GM19035 (cell line): ENCODE results near the gene TRIP10.

ENCODE experiments used
- ATAC-seq: cut with Tn5 transposase; IDR thresholded peaks from one replicate; pipeline ENCODE4 v1.9.1; 2021; ENCODE audit not compliant: unreplicated experiment

The TRIP10 gene

DNA sequence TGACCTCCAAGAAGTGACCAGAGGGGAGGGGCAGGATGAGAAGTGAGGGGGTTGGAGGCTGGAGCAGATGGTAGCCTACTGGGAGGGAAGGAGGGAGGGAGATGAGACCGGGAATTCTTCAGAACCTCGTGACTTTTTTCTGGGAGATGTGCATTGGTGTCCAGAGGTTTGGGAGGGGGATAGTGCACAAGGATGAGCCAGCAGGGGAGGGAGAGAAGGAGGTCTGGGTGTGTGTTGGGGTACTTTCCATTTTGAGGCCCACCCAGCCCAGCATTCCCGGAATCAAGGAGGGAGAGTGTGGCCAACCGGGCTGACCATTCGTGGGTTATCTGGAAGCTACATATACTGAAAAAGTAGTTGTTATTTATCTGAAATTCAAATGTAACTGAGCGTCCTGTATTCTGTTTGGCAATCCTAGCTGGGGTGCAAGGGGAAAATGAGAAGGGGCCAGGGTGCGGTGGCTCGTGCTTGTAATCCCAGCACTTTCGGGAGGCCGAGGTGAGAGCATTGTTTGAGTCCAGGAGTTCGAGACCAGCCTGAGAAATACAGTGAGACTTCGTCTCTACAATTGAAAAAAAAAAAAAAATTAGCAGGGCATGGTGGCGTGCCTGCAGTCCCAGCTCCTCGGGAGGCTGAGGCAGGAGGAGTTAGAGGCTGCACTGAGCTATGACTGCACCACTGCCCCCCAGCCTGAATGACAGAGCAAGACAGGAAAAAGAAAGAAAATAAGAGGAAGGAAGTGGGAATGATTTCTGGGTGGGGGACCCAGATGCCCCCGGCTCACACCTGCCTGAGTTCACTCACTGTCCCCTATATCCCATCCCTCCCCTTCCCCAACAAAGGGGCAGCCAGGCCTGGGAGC is 14.6 kb upstream of the TRIP10 start:
- ATAC-seq: no peak

DNA sequence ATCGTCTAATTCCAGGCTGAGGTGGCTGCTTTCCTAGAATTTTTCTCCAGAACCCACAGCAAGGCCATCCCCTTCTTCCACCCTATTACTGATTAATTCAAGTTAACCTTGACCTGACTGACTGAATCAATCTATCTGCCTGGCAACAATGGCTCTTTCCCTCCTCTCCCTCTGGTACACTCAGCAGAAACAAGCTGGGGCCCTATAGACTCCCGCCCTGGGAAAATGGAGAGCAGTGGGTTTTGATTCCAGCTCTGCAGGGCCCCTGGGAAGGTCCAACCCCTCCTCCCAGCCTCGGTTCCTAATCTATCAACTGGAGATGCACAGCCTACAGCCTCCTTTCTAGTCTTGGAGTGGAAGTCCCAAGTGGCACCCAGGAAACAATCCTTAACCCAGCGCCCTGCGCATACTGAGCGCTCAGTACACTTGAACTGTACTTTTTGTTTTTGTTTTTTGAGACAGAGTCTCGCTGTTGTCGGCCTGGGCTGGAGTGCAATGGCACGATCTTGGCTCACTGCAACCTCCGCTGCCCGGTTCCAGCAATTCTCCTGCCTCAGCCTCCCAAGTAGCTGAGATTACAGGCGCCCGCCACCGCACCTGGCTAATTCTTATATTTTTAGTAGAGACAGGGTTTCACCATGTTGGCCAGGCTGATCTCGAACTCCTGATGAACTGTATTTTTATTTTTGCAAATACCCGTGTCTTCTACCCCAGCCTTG is 13.8 kb upstream of the TRIP10 start:
- no peak for ATAC-seq

DNA sequence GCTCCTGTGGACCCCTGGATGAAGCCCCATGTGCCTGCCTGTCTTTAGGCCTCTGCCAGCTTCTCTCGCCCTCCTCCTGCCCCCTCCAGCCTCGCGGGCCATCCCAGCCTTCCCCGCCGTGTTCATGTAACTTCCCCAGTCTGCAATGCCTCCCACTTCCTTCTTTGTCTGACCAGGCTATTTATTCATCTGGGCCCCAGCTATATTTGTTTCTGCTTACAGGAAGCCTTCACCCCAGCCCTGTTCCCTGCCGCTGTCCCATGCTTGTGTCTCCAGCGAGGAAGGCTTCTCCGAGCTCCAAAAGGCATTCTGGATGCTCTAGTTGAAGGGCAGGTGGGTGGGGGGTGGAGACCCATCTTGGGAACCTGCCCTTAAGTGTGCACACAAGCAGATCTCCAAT is 11.1 kb upstream of the TRIP10 start:
- no peak for ATAC-seq

DNA sequence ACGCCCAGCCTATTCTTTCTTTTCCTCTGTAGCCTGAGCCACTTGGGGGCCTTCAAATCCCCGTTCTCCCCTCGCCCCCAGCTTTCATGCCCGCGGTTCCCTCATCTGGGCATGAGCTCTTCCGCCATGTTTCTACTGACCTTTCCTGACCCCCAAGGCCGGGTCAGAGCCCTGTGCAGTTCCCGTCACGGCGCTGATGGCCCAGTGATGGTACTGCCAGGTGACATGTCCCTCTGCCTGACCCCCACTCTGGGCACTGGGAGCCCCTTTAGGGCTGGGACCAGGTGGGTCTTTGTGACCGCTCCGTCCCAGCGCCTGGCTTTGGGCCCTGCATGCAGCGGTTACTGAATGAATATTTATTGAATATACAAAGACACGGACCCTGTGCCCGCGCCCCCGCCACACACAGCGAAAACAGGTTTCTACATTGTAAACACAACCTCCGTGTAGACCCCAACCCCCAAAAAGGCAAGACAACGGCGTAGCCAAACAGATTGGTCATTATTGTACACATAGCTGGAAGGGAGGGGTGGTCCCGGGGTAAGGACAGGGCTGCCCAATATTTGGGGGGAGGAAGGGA is 9.8 kb upstream of the TRIP10 start:
- no peak for ATAC-seq

DNA sequence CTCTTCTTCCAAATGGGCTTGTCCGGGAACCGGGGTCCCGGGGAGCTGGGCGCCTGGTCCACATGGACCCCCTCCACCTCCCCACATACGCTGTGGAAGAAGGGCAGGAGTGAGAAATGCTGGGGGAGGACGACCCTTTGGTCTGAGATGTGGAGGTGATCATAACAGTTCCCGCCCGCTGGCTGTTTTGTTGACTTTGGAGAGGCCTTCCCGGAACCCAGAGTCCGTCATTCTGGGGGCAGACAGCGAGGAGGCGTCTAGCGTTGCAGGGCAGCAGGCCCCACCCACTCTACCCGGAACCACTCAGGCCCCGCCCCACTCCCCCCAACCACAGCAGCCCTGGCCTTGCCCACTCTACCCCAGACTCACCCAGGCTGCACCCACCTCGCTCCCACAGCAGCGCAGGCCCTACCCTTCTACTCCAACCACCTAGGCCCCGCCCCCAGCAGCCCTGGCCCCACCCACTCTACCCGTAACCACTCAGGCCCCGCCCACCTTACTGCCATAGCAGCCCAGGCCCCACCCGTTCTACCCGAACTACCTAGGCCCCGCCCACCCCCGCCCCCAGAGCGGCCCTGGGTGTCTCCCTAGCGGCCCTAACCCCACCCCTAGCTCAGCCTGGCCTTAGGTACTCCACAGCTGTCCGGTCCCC is 9.2 kb upstream of the TRIP10 start:
- no peak for ATAC-seq

DNA sequence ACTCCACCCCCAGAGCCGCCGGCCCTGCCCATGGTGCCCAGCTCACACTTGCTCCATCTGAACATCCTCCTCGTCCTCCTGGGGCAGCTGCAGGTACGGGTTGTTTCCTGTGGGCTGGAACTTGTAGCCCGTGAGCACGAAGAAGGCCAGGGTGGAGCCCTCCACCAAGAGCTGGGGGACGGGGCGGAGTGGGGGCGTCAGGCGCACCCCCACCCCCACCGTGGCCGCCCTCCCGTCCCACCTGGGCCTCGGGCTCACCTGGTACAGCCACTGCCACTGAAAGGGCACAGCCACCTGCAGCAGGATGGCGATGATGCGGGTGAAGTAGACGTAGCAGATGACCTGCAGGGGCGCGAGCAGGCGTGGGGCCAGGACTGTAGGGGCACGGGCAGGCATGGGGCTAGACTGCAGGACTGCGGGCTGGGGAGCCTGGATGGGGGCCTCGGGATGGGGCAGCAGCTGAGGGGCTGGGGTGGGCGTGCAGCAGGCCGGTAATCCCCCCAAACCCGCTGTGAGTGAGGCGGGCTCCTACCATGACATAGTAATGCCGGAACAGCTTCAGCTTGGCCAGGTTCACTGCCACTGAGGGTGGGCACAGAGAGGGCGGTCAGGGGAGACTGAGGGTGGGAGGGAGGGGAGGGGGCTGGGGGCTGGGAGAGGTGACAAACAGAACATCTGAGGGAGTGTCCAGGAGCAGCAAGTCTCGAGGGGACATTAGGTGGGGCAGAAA is 8.4 kb upstream of the TRIP10 start:
- no peak for ATAC-seq

DNA sequence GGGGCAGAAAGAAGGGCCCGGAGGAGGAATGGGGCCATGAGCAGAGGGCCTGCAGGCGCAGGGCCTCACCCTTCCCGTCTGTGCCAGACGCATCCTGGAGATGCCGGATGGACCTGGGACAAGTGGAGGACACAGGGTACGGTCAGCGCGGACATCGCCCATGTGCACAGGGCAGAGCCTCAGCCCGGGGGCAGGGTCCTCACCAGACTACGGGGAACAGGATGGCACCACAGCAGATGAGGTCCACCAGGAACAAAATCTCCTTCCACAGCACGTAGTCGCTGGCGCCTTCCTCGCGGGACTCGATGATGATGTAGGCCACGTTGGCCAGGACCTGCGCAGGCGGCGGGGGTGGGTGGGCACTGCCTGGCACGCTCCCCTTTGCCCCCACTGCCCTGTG is 7.7 kb upstream of the TRIP10 start:
- ATAC-seq: no peak

DNA sequence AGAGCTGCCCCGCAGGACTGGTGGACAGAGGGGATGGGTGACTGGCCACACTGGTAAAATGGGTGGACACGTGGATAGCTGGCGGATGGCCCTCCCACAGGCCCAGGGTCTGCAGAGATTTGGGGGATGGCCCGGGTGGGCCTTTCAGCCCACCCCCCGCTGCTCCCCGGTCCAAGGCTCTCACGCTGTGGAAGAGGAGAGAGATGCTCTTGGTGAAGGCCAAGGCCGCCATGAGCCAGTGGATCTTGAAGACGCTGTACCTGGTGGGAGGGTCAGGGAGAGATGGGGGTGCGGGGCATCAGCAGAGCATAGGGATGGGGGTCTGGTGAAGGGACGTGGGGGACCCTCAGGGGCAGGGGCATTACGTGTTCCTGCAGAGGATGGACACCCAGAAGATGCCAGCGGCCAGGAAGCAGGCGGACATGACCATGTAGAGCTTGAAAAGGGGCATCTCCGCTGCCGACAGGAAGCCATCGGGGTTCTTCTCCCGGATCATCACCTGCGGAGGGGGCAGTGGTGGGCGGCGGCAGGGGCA is 6.6 kb upstream of the TRIP10 start:
- no peak for ATAC-seq

DNA sequence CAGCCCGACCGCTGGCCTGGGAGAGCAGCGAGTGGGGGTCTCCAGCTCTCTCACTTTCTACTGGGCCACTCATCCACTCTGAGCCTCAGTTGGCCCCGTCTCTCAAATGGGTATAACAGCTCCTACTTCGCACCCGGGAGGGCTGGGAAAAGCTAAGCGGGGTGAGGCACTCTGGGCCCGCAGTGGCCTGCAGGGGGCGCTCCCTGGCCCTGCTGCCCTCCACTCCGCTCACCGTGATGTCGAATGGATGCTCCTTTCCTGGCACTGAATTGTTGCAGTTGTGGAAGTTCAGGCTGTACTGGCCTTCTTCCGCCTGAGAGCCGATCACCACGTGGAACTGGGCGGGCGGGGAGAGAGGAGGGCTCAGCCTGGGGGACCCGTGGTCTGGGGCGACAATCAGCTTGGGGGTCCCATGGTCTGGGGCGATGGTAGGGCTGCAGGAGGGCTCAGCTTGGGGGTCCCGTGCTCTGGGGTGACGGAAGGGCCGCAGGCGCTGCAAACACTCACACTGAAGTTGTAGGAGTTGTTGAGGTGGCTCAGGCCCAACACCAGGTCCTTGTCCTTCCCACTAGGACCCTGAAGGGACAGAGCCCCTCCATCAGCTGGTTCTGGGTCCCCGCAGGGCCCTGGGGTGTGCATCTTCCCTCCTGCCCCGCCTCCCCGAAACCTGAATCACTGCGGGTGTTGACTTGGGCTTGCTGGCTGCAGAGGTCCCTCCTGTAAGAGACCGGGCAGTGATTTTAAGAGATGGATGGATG is 6.0 kb upstream of the TRIP10 start:
- no peak for ATAC-seq

DNA sequence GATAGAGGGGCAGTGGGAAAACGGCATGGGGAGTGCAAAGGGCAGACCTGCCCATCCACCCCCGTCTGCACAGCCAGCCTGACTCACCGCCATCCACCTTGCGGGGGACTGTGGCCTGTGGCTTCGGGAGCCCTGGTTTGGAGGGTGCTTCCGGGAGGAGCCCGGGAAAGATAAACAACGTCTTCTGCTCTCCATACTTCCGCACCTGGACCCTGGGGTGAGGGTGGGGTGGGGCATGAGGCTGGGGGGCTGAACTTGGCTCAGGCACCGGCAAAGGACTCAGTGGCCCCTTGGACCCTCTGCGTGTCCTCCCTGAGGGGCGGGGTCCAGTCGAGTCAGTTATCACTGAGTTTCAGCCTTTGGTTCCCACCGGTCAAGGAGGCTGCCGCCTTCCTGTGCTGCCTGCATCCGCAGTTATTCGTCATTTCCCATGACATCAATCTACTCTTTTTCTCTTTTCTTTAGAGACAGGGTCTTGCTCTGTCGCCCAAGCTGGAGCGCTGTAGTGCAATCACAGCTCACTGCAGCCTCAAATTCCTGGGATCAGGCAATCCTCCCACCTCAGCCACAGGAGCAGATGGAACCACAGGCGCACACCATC is 5.3 kb upstream of the TRIP10 start:
- ATAC-seq: no peak

DNA sequence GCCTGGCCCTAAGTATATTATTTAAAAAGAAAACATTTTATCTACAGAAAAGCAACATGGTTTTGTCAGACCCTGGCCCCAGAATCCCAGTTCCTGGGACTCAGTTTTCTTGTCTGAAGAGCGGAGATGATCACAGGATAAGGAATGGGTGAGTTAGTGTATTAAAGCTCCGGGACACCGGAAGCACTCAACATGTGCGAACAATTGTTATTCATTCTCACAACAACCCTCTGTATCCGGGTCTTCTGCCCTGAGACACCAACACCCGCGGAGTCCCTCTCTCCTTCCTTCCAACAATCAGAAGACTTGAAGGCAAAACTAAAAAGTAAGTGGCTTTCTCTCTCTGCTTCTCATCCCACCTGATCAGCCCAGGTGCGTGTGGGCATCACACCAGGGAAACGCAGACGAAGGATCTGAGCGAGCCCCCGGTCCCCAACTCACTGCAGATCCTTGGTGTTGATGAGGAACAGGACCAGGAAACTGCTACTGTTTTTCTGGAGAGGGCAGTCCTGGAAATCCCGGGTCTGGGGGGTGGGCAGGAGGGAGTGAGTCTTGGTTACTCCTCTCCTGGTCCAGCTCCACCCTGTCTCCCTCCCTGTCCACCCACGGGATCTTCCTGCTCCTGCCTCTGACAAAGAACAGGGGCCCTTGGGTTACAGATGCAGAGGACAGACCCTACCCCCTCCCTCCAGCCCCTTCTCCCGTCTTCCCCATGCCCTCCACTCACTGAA is 4.1 kb upstream of the TRIP10 start:
- ATAC-seq: no peak

DNA sequence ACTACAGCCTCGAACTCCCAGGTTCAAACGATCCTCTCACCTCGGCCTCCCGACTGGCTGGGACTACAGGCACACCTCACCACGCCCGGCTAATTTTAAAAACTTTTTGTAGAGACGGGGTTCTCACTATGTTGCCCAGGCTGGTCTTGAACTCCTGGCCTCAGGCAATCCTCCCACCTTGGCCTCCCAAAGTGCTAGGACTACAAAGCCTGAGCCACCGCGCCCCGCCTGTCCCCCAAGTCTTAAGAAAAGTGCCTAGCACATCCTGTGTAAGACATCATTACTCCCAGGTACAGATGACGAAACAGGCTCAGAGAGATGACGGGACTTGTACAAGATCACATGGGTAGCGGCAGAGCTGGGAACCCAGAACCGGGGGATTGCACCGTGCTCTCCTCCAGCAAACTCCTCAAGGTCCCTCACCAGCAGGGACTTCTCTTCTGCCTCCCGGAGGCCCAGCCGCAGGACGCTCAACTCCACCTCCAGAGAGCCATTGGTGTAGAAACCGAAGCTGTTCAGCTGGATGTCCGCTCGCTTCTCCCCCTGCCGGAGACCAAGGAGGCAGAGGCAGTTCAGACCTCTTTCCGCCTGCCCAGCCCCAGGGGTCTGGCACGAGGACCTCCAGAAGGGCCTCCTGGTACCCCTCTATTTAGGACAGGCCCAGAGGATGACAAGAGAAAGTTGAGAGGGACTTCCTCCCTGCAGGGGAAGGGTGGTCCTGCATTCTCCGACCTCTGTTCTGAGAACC is 3.1 kb upstream of the TRIP10 start:
- no peak for ATAC-seq

DNA sequence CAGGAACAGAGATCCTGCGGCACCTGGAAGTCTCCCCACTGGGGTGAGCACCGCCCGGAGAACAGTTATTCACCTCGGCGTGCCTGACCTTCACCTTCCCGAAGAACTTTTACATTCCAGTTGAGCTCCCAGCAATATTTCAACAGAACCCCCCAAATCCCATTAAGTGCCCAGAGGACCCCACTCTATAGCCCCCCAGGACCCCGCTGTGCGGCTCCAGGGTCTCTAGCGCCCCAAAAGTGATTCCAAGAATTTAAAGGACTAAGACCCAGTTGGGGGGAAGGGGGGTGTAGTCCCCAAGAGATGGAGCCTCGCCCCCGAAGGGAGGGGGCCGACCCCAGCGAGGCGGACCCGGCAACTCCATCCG is 2.6 kb upstream of the TRIP10 start:
- no peak for ATAC-seq

DNA sequence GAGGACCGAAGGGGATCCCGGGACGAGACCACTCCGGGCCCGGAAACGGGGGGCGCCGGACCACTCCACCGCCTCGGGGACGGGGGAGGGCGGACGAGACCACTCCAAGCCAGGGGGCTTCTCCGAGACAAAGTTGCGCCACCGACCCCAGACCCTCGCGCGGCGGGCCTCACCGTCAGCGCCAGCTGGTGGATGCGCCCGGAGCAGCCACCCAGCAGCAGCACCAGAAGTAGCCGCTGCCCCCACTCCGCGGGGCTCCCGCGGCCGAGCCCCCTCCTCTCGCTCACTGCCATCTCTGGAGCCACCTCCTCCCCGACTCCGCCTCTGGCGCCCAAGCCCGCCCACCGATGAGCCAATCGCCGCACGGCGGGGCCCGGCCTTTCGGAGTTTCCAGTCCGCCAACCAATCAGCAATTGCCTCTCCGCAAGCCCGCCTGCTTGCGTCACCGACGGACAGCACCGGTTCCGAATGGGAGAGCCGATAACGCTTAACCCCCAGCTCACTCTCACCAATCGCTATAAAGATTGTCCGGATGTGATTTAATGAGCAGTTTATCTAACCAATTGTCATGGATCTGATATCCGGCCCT is 2.1 kb upstream of the TRIP10 start, which contains the start of gene GPR108:
Gene GPR108, minus strand, starts transcription at position 297 of the 589 bp plus-strand sequence. Its CDS starts 4 bp downstream, at position 293.
- ATAC-seq: peak; percentile 64

DNA sequence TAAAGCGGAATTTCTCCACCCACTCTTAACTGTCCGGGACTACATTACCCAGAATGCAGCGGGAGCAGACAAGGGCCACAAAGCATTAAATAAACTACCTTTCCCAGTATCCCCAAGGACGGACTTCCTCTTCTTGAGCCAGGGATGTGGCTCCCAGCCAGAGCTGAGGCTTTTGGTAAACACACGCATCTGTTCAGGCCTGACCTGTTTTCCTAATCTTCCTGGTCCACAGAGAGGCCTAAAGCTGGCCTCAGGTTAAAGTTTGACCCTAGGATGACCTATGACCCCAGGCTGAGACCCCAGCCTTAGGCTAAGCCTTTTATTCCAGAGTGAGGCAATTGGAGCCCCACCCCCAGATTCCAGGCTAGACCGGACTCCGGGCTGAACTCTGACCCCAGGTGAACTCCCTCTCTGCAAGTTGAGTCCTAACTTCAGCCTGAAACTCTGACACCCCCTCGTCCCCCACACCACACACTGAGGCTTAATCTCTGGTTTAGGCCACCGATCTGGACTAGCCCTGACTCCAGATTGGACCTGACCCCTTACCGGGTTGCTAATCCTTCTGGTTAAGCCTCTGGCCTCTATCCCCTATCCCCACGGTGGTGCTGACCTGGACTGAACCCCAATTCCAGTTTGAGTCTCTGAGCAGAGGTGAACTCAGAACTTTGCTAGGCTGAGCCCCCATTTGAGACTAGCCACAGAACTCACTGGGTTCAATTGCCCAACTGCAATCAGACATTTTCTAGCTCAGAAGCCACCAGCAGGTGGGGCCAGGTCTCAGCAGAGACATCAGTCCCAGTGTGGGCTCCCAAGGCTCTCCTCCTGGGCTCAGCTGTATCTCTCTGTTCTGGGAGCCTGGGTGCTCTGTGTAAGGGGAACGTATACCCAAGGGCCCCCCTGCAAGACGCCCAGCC is 1.4 kb upstream of the TRIP10 start:
- ATAC-seq: peak; percentile 3

DNA sequence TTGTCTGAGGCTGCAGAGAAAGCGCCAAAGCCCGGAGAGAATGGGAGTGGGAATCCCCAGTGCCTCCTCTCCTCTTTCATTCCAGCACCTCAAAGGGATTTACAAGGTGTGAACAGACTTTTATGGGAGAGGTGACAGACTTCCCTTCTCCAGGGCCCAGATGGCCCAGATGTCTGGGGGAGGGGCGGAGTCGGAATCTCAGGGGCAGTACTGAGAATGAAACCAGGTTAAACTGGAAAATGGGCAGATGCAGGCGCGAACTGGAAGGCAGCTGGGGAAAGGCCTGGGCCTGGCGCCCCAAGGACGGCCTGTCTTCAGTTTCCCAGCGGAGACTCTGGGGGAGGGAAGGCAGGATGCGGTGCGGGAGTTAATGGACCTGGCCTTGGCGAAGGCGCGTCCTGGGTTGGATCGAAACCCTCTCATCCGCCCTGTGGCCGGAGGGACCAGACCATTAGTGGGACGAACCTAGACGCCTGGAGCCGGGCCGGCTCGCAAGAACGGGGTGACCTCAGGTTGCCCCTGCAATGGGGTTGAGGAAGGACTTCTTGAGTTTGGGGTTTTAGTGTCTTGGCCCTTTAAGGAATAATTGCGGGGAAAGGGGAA is 592 bp upstream of the TRIP10 start:
- ATAC-seq: no peak
